NOMO-1 (cell line): Measurements from ENCODE around the gene RHBDF2.

Experiments used
- DNase-seq, 2 experiments: peaks; one replicate each; lab custom pipeline; 2025; ENCODE audit not compliant: unreplicated experiment in 2 of 2; lab: John Stamatoyannopoulos, UW

RHBDF2 gene

GRCh38 chr17:76506408-76507345 is 5.5 kb upstream of the RHBDF2 start:
- DNase-seq: peak; percentile 62 to 66

- no peak for DNase-seq
Observed at GRCh38 chr17:76504117-76504516, 2.9 kb upstream of the RHBDF2 start.

GRCh38 chr17:76502341-76503211 is 1.4 kb upstream of the RHBDF2 start:
- no peak for DNase-seq

GRCh38 chr17:76501827-76502307 is 644 bp upstream of the RHBDF2 start:
- DNase-seq: no peak

GRCh38 chr17:76500747-76501017 is 541 bp downstream of the RHBDF2 start:
- peak in 1 of 2 experiments; percentile 13 for DNase-seq

- DNase-seq: peak in 1 of 2 experiments; percentile 55
Observed at GRCh38 chr17:76500074-76500746, 1.0 kb downstream of the RHBDF2 start.

- DNase-seq: no peak
Observed at GRCh38 chr17:76499267-76499667, 2.0 kb downstream of the RHBDF2 start.

GRCh38 chr17:76498876-76499251 is 2.4 kb downstream of the RHBDF2 start:
- DNase-seq: no peak

GRCh38 chr17:76497979-76498875 is 3.0 kb downstream of the RHBDF2 start:
- DNase-seq: no peak

- no peak for DNase-seq
Observed at GRCh38 chr17:76497699-76497978, 3.6 kb downstream of the RHBDF2 start.

GRCh38 chr17:76496464-76496863 is 4.8 kb downstream of the RHBDF2 start:
- DNase-seq: no peak

GRCh38 chr17:76495663-76496400 is 5.4 kb downstream of the RHBDF2 start:
- no peak for DNase-seq

- DNase-seq: no peak
Observed at GRCh38 chr17:76493505-76494167, 7.6 kb downstream of the RHBDF2 start.

- peak; percentile 94 to 95 for DNase-seq
Observed at GRCh38 chr17:76492989-76493501, 8.2 kb downstream of the RHBDF2 start.

GRCh38 chr17:76492123-76492988 is 8.9 kb downstream of the RHBDF2 start:
- DNase-seq: no peak

GRCh38 chr17:76491271-76492122 is 9.7 kb downstream of the RHBDF2 start:
- no peak for DNase-seq

GRCh38 chr17:76490112-76490710 is 11.0 kb downstream of the RHBDF2 start:
- DNase-seq: no peak
